ENCODE measurements around the gene BBS9.
A peak's percentile ranks its signal among the peaks of the same experiment; 100 is the strongest.

DNA sequence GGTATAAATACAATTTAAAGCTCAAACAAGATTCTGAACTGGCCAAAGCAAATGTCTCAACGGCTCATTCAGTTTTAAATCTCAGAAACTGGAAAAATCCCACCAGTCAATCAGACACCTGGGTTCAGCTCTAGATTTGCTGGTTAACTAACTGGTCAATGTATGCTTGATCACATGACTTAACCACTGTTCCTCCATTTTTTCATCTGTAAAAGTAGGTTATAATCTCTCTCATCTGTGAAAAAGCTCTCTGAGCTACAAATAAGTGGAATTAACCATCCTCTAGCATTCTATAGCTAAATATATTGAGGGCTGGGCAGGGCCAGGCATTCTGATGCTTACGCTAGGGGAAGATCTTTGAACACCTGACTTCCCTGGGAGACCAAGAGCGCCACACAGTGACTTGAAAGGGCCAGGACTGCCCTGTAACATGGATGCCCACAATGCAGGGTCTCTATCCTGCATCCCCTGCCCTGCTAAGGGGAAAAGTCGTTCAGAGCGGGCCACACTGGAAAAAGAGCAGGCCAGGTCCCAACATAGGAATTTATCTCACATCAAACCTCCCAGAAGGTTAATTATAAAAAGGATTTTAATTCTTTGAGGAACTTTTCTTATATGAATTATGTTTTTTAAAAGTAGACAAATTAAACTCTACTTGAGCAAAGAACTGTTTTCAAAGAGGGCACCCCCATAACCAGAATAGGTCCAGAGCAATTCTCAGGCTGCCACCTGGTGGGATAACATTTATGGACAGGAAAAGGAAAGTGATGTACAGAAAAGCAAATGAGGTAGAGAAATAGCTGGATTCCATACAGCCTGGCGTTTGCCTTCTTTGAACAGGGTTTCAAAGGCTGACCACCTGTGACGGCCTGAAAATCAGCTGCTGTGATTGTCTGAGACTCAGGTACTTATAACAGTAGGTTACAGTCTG is 22.0 kb upstream of the BBS9 start:
- TF ChIP-seq EZH2 (IDR thresholded peaks at IDR 0.05; ENCODE audit: borderline replicate concordance, insufficient read depth, low read length, poor library complexity, severe bottlenecking) (no peak), MXI1 (conservative IDR thresholded peaks at IDR 0.05; ENCODE audit: poor library complexity, severe bottlenecking) (no peak)
- TF ChIP-seq, protein P1, sequence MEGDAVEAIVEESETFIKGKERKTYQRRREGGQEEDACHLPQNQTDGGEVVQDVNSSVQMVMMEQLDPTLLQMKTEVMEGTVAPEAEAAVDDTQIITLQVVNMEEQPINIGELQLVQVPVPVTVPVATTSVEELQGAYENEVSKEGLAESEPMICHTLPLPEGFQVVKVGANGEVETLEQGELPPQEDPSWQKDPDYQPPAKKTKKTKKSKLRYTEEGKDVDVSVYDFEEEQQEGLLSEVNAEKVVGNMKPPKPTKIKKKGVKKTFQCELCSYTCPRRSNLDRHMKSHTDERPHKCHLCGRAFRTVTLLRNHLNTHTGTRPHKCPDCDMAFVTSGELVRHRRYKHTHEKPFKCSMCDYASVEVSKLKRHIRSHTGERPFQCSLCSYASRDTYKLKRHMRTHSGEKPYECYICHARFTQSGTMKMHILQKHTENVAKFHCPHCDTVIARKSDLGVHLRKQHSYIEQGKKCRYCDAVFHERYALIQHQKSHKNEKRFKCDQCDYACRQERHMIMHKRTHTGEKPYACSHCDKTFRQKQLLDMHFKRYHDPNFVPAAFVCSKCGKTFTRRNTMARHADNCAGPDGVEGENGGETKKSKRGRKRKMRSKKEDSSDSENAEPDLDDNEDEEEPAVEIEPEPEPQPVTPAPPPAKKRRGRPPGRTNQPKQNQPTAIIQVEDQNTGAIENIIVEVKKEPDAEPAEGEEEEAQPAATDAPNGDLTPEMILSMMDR (IDR thresholded peaks at IDR 0.05; ENCODE audit: poor library complexity, severe bottlenecking): peak; percentile 62

Measured in neural cell (in vitro differentiated cells).